PC-9 (cell line): ENCODE data around the gene COL13A1. TPM values are rescaled to one million over a fixed set of nuclear protein-coding genes. Genes with fewer than 3 reads are reported as not detected.

Experiments
- BruUV-seq: library from RNA; stranded (reverse); fragments of 400-500 nt; replicated peaks from 2 replicates; lab custom pipeline; 2021; lab: Mats Ljungman, UMichigan
- CTCF ChIA-PET: fragments of 300-600 bp; sonication (Branson Sonifier 250); formaldehyde crosslinking; loops from one replicate; lab custom pipeline; 2022; ENCODE audit warnings: antibody characterized with exemption; lab: Charles Lee
- POLR2A ChIA-PET: fragments of 300-600 bp; sonication (Branson Sonifier 250); formaldehyde crosslinking; loops from one replicate; lab custom pipeline; 2022; ENCODE audit warnings: antibody characterized with exemption; ENCODE audit not compliant: unreplicated experiment; lab: Charles Lee
- DNase-seq, 2 experiments: peaks; one replicate each; pipeline versions ENCODE4 v3.0.0 to v3.0.0-alpha.2; 2015 to 2022; ENCODE audit warnings: mixed read lengths in 1 of 2
- H2AFZ ChIP-seq: fragments of 200-600 bp; sonication (generic); 2 replicates; pipeline ENCODE4 v1.8.1; 2017; ENCODE audit warnings: antibody characterized with exemption
- H3F3A ChIP-seq: fragments of 200-600 bp; sonication (generic); 2 replicates; pipeline ENCODE4 v1.8.1; 2017; ENCODE audit warnings: antibody characterized with exemption, mild to moderate bottlenecking, low read depth; ENCODE audit not compliant: insufficient read depth
- H3K27ac ChIP-seq: fragments of 200-600 bp; sonication (generic); 2 replicates; pipeline ENCODE4 v1.6.1; 2016; ENCODE audit warnings: mixed run types
- H3K27me3 ChIP-seq: fragments of 200-600 bp; sonication (generic); 2 replicates; pipeline ENCODE4 v1.6.1; 2016; ENCODE audit warnings: low read depth, mixed run types; ENCODE audit not compliant: insufficient read depth
- H3K36me3 ChIP-seq: fragments of 200-600 bp; sonication (generic); 2 replicates; pipeline ENCODE4 v1.6.1; 2016; ENCODE audit warnings: low read depth, mixed run types
- H3K4me1 ChIP-seq: fragments of 200-600 bp; sonication (generic); replicated peaks from 2 replicates; pipeline ENCODE4 v1.6.1; 2016; ENCODE audit warnings: mixed run types; ENCODE audit not compliant: insufficient read depth
- H3K4me2 ChIP-seq: fragments of 200-600 bp; sonication (generic); 2 replicates; pipeline ENCODE4 v1.6.1; 2017; ENCODE audit warnings: mixed run types
- H3K4me3 ChIP-seq: fragments of 200-600 bp; sonication (generic); 2 replicates; pipeline ENCODE4 v1.6.1; 2016; ENCODE audit warnings: mixed run types
- H3K79me2 ChIP-seq: fragments of 200-600 bp; sonication (generic); 2 replicates; pipeline ENCODE4 v1.6.1; 2017; ENCODE audit warnings: low read depth, mixed run types
- H3K9me2 ChIP-seq: fragments of 200-600 bp; sonication (generic); 2 replicates; pipeline ENCODE4 v1.8.1; 2017; ENCODE audit warnings: mild to moderate bottlenecking; ENCODE audit not compliant: insufficient read depth
- H3K9me3 ChIP-seq: fragments of 200-600 bp; sonication (generic); 2 replicates; pipeline ENCODE4 v1.8.1; 2016; ENCODE audit warnings: low read depth; ENCODE audit not compliant: insufficient read depth
- H4K20me1 ChIP-seq: fragments of 200-600 bp; sonication (generic); 2 replicates; pipeline ENCODE4 v1.8.1; 2017; ENCODE audit not compliant: insufficient read depth
- EZH2 ChIP-seq: fragments of 200-600 bp; sonication (generic); IDR thresholded peaks from 2 replicates; pipeline ENCODE4 v1.8.0; 2017; ENCODE audit warnings: antibody characterized with exemption, low read depth
- intact Hi-C: fragments of 100-400 bp; cut with micrococcal nuclease; formaldehyde crosslinking; loops from one replicate; pipeline ENCODE4 v1.10.0; 2022; ENCODE audit not compliant: unreplicated experiment
- total RNA-seq: library from RNA; stranded (reverse); gene quantifications from 2 replicates; pipeline ENCODE4 v1.2.3, GENCODE V29; 2021
- TF ChIP-seq, protein P1 (sequence below): fragments of 200-600 bp; sonication (generic); conservative IDR thresholded peaks from 2 replicates; pipeline ENCODE4 v1.6.1; 2017; ENCODE audit warnings: mixed run types, antibody characterized with exemption, mild to moderate bottlenecking, moderate library complexity

The COL13A1 gene
- total RNA-seq, 1 experiment from 2014 or later: 1.6 TPM

DNA sequence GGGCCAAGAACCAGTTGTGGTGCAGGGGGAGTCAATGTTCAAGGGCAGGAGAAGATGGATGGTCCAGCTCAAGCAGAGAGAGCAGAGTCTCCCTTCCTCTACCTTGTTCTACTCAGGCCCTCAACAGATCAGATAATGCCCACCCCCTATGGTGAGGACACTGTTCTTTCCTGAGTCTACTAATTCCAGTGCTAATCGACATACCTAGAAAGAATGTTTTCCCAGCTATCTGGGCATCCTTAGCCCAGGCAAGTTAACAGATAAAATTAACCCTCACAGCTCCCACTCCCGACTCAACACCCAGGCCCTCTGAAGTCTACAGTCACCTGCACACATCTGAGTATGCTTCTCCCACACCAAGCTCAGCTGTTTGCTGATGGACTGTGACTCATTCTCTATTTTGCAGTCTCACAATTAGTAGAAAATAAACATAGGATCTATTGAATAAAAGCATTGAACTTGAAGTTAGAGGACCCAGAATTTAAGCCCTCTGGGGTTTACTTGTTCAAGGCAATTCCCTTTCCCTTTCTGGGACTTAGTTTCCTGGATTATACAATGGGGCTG is 17.1 kb downstream of the COL13A1 start:
- intact Hi-C loops: no loop called here
- Histone ChIP-seq H4K20me1 (no peaks in the 10 kb centered on the region; the same call in 1 of the 2 replicates), H3K4me1 (peaks cover 20% of the 10 kb centered on the region), H3K4me3 (no peak overlapping the region), H3K27ac (peak overlapping the region; percentile 50), H3K9me2 (no peaks in the 10 kb centered on the region), H3K36me3 (no peaks in the 10 kb centered on the region), H2AFZ (no peak overlapping the region), H3K27me3 (no peaks in the 10 kb centered on the region), H3K4me2 (peak overlapping the region; percentile 12; the same call in 1 of the 2 replicates), H3F3A (peaks cover 13% of the 10 kb centered on the region; the same call in 1 of the 2 replicates), H3K79me2 (no peaks in the 10 kb centered on the region), H3K9me3 (no peaks in the 10 kb centered on the region)
- DNase-seq: no peak
- TF ChIP-seq EZH2: no peak
- TF ChIP-seq, protein P1, sequence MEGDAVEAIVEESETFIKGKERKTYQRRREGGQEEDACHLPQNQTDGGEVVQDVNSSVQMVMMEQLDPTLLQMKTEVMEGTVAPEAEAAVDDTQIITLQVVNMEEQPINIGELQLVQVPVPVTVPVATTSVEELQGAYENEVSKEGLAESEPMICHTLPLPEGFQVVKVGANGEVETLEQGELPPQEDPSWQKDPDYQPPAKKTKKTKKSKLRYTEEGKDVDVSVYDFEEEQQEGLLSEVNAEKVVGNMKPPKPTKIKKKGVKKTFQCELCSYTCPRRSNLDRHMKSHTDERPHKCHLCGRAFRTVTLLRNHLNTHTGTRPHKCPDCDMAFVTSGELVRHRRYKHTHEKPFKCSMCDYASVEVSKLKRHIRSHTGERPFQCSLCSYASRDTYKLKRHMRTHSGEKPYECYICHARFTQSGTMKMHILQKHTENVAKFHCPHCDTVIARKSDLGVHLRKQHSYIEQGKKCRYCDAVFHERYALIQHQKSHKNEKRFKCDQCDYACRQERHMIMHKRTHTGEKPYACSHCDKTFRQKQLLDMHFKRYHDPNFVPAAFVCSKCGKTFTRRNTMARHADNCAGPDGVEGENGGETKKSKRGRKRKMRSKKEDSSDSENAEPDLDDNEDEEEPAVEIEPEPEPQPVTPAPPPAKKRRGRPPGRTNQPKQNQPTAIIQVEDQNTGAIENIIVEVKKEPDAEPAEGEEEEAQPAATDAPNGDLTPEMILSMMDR: no peak
- ChIA-PET POLR2A (no interaction called here), CTCF (interaction anchor here (0.8 kb wide), 1 partner anchor 181 kb away, joined by 4 read pairs; no protein-coding TSS in a partner anchor)
- BruUV-seq: no TSS peak

DNA sequence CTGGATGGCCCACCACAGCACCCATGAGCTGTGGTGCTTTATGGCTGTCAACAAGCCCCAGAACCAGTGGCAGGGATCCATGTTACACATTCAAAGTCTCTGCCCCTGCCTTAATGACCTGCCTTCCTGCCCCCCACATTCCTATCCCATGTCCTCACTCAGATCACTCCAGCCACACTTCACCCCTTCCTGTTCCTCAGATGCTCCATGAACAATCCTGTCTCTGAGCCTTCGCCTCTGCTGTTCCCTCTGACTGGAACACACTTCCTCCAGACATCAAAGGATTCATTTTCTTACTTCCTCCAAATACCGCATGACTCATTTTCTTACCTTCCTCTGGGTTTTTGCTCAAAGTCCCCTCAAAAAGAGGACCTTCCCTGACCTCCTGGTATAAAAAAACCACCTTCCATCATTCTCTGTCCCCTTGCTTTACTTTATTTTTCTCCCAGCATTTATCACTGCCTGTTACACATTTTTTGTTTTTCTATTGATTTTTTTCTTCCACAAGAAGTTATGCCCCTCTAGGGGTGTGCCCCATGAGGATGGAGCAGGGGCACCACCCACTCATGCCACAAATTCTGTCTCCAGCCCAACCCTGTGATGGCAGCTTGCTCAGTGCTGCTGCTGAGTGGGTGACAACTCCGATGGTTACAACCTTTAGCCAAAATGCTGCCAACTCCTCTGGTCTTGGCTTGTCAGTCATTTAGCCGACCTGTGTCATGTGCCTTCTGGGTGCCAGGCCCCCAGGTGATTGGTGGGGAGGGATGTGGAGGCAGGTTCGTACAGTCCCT is 18.2 kb downstream of the COL13A1 start:
- no peak overlapping the region for H2AFZ ChIP-seq
- CTCF ChIA-PET: no interaction called here
- peak in 1 of 2 experiments; percentile 45 for DNase-seq

DNA sequence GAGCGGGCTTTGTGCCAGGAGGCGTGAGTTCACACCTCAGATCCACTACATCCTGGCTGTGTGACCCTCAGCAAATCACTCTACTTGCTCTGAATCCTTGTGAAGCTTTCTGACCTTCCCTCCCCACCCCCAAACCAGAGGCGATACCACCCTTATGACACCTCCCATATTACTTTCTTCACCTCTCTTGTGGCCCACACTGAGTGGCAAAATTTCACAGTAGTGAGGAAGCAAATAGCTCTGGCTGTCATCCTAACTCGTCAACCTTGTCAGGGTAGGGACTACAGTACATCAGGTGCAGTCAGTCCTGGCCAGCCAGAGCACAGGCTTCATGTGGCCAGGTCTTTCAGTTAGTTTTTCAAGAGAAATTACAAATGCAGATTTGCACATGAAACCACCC is 19.1 kb downstream of the COL13A1 start:
- BruUV-seq: no TSS peak
- ChIA-PET POLR2A (no interaction called here), CTCF (no interaction called here)
- intact Hi-C loops: no loop called here
- Histone ChIP-seq H3K27me3 (no peaks in the 10 kb centered on the region), H3K9me2 (no peaks in the 10 kb centered on the region), H3K27ac (no peak overlapping the region), H3K4me2 (no peak overlapping the region), H3K9me3 (no peaks in the 10 kb centered on the region), H3K36me3 (no peaks in the 10 kb centered on the region), H3K79me2 (no peaks in the 10 kb centered on the region), H4K20me1 (no peaks in the 10 kb centered on the region), H2AFZ (no peak overlapping the region), H3F3A (peaks cover 13% of the 10 kb centered on the region; the same call in 1 of the 2 replicates), H3K4me3 (no peak overlapping the region), H3K4me1 (peaks cover 20% of the 10 kb centered on the region)
- no peak for DNase-seq
- TF ChIP-seq, protein P1: no peak
- TF ChIP-seq EZH2: no peak

More for the DNA sequence above, 18.2 kb downstream of the COL13A1 start:
- no peaks in the 10 kb centered on the region for H3K9me3 ChIP-seq
- H3K27ac ChIP-seq: peak overlapping the region; percentile 50
- no peaks in the 10 kb centered on the region for H3K9me2 ChIP-seq
- POLR2A ChIA-PET: interaction anchor here (0.6 kb wide), 1 partner anchor 16 kb away, joined by 3 read pairs; no protein-coding TSS in a partner anchor
- H3K27me3 ChIP-seq: no peaks in the 10 kb centered on the region
- no peaks in the 10 kb centered on the region for H3K79me2 ChIP-seq
- no peaks in the 10 kb centered on the region for H3K36me3 ChIP-seq
- peaks cover 13% of the 10 kb centered on the region; the same call in 1 of the 2 replicates for H3F3A ChIP-seq
- no peak overlapping the region for H3K4me3 ChIP-seq
- H3K4me2 ChIP-seq: peak overlapping the region; percentile 12; the same call in 1 of the 2 replicates
- intact Hi-C loops: no loop called here
- no peaks in the 10 kb centered on the region for H4K20me1 ChIP-seq
- no peak for TF ChIP-seq EZH2
- TF ChIP-seq, protein P1: no peak
- H3K4me1 ChIP-seq: peaks cover 20% of the 10 kb centered on the region
- no TSS peak for BruUV-seq
